NCI-H1092 (cell line): ENCODE data around the gene SCGN.

Experiments
- DNase-seq: peaks from one replicate; lab custom pipeline; 2025; lab: John Stamatoyannopoulos, UW

Gene SCGN

DNA sequence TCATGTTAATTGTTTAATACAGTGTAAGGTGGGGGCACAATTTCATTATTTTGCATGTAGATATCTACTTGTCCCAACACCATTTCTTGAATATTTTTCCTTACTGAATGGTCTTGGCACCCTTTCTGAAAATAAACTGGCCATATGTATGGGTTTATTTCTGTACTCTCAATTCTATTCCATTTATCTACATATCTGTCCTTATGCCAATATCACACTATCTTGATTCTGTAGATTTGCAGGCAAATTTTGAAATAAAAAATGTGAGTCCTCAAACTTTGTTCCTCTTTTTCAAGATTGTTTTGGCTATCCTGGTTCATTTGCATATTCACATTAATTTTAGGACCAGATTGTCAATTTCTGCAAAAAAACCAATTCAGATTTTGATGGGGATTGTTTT, 34.8 kb downstream of the SCGN start:
- no peak for DNase-seq

DNA sequence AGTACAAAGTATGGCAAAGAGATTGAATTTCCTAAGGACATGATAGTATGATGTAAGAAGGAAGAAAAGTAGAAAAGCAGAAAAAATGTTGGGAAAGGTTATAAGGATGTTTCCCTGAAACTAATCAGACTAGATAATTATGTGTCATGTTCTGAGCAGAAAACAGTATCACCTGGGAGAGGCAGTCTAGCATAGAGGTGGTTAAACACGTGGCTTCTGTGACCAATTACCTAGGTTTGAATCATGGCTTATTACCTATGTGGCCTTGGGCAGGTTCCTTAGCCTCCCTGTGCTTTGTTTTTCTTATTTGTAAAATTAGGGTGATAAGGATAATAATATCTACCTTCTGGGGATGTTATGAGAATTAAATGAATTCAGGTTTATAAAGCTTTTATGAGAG, 38.0 kb downstream of the SCGN start:
- DNase-seq: no peak

DNA sequence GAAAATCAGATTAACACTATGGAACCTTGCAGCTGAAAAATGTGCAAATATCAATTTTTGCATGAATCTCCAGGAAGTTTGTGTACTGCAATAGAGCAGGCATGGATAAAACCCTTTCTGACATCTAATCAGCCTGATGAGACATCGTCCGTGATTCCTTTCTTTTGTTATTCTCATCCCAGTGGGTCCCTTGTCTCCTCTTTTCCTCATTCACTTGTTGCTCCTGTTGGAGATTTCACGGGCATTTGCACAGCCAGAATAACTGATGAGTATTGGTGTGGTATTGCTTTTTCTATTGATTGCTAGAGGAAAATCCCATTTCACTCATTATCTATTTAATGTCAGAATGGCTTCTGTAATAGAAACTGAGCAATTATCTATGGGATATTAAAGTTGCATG, 39.9 kb downstream of the SCGN start:
- no peak for DNase-seq

GRCh38 chr6:25692472-25692871, 40.5 kb downstream of the SCGN start:
- DNase-seq: no peak

DNA sequence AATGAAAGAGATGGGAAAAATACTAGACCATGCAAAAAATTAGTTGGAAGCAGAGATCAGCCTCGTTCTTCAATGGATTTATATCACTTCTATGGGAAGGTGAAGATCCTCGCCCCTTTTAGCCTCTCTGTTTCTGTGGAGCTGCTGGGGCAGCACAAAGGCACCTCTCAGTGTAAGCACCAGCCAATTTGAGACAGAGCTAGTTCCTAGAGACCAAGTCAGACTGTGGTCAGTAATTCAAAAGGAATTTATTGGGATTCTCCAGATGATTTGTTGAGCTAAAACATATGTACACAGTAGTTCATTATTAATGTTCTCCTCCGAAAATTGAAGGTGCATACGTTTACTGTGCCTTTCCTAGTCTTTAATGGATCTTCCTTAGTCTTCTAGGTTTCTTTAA, 42.4 kb downstream of the SCGN start:
- DNase-seq: no peak

DNA sequence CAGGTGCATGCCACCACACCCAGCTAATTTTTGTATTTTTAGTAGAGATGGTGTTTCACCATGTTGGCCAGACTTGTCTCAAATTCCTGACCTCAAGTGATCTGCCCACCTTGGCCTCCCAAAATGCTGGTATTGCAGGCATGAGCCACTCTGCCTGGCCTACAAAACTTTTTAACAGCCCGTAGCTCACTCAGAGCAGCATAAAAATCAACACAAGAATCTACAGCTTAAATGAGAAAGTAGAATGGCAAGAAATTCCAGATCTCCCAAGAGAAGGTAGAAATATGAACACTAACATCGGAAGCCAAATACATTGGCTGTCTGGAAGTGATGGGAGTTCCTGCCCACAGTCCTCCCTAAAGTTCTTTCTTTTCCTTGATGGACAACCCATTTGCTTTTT, 43.7 kb downstream of the SCGN start:
- no peak for DNase-seq

- no peak for DNase-seq
These were observed 45.7 kb downstream of the SCGN start for GRCh38 chr6:25697537-25698340.

GRCh38 chr6:25698631-25699030, 46.6 kb downstream of the SCGN start:
- no peak for DNase-seq

GRCh38 chr6:25699649-25700048, 47.6 kb downstream of the SCGN start:
- DNase-seq: no peak

DNA sequence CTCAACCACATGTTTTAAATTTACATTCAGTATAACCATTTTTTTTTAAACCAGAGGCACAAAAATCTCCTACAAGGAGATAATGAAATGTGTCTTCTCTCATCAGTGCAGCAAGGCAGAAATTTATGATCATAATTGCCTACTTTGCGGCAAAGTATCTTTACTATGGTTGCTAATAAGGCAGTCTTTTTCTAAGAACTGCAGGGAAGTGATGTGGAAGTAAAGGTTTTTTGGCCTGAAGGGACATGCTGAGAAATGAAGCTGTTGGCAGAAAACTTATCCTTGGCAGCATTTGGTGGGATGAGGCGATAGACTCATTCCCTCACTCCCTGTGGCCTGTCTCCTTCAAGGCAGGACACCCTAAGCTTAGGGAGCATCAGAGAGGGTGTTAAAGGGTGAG, 48.7 kb downstream of the SCGN start:
- DNase-seq: no peak

- no peak for DNase-seq
These were observed 49.8 kb downstream of the SCGN start for GRCh38 chr6:25701807-25702206.

- DNase-seq: no peak
These were observed 51.0 kb downstream of the SCGN start for GRCh38 chr6:25703005-25703404.

DNA sequence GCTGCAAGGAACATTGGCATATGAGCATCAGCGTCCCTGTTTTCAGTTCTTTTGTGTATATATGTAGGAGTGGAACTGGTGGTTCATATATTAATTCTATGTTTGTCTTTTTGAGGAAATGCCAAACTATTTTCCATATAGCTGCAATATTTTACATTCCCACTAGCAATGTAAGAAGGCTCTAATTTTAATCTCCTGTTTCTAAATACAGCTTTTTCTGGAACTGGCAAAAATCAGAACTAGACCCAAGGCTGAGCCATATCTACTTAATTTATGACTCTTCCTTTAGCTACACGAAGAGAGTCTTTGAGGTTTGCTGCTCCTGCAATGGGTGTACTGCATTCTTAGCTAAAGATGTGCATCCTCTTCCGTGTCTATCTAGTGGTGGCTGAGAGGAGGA, 52.0 kb downstream of the SCGN start:
- DNase-seq: no peak

- peak; percentile 17 for DNase-seq
These were observed 54.4 kb downstream of the SCGN start for GRCh38 chr6:25706314-25707014.

GRCh38 chr6:25709761-25710160, 57.7 kb downstream of the SCGN start:
- DNase-seq: no peak

DNA sequence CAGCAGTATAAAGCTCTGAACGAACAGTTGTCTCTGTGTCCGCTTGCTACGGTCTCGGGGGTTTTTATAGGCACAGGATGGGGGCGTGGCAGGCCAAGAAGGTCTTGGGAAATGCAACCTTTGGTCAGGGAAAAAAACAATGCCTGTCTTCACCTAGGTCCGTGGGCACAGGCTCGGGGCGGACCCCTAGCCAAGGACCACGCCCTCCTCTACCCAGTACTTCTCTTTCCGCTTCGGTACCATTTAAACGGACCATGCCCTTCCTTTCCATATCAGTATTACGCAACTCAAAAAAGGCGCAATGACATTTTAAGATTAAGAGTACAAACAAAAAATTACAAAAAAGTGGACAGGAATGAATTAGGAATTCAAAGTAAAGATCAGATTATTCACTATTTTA, 58.3 kb downstream of the SCGN start:
- no peak for DNase-seq

DNA sequence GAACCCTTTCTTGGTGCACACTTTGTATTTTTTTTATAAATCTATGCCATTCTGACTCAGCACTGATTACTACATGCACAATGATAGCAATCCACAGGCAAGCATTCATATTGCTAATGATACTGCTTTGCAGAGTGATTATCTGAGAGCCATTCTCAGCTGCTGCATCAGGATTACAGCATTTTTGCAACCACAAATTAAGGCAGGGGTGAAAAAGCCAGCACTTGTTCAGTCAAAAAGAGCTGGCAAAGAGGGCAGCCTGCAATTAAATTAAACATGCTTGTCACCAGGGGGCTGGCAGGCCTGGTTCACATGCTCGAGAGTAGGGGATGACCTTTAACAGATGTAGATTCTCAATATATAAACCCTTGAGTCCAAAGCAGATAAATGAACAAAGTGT, 61.8 kb downstream of the SCGN start:
- DNase-seq: peak; percentile 11

- no peak for DNase-seq
These were observed 62.8 kb downstream of the SCGN start for GRCh38 chr6:25714765-25715164.

- DNase-seq: no peak
These were observed 63.8 kb downstream of the SCGN start for GRCh38 chr6:25715794-25716193.

DNA sequence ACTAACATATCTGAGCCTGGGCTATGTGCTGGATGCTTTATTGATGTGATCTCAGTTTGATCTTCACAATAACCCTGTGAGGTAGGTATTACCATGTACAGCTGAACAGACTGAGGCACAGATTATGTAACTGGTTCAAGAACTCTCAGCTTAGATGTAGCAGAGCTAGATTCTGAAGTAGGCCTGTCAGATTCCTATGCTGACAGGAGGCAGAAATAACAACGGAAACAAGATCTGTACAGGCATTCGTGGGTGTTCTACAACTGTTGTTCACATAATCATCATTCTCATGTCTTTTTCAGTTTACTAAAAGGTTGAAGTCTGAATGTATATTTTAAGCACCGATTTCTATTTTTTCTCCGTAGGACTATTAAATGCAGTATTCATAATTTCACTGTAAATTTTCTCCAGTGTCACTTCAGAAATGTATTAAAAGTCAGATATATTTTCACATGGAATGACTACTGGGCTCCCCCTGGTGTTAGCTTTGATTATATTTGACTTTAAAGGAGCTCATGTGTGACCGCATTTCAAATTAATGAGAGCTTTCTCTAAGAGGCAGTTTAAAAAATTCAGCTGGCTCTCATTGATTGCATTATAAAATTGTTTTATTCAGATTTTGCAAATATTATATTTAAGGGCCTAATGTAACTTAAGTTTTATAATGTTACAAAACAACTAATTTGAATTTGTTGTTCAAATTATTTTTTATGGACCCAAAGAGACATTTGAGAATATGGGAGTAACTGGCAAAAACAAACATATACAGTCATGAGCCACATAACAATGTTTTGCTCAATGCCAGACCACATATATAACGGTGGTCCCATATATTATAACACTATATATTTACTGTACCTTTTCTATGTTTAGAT, 66.1 kb downstream of the SCGN start:
- no peak for DNase-seq

DNA sequence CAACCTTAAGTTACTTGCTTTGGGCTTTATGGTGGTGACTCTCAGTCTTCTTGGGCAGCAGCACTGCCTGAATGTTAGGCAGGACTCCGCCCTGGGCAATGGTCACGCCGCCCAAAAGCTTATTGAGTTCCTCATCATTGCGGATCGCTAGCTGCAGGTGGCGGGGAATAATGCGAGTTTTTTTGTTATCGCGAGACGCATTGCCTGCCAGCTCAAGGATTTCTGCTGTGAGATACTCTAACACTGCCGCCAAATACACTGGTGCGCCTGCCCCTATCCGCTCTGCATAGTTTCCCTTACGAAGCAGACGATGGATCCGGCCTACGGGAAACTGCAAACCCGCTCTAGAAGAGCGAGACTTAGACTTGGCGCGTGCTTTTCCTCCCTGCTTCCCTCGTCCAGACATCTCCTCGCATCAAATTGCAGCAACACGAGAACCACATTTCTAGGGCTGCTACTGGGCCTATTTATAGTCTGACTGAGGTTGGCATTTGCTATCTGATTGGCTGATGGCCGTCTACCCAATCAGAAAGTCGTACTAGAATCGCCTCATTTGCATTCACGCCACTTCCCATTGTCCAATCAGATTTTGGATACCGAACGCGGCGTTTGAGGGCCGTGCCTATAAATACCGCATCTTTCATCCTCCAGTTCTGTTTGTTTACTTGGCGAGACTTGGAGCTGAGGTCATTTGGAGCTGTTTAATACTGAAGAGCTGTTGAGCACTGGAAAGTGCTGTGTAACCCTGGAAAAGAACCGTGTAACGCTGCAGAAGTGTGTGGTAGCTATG, 74.3 kb downstream of the SCGN start:
- DNase-seq: no peak

DNA sequence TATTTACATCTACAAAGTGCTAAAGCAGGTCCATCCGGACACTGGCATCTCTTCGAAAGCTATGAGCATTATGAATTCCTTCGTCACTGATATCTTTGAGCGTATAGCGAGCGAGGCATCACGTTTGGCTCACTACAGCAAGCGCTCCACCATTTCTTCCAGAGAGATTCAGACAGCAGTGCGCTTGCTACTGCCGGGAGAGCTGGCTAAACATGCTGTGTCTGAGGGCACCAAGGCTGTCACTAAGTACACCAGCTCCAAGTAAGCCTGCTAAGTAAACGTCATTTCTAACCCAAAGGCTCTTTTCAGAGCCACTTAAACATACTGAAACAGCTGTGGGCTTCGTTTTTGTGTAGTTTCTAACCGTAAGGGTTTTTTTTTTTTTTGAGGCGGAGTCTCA, 75.0 kb downstream of the SCGN start:
- DNase-seq: no peak
